Stimulated activated CD4-positive, alpha-beta T cell treated with anti-CD3 and anti-CD28 coated beads, Interleukin-12 subunit alpha, Interleukin-12 subunit beta, amount 100 ng/mL, for 4 hours (primary cell): ENCODE measurements around the gene RNF169.
A peak's percentile ranks its signal among the peaks of the same experiment; 100 is the strongest.

Experiments used
- DNase-seq: peaks from one replicate; pipeline ENCODE4 v3.0.0-alpha.2; 2020

Gene RNF169, protein sequence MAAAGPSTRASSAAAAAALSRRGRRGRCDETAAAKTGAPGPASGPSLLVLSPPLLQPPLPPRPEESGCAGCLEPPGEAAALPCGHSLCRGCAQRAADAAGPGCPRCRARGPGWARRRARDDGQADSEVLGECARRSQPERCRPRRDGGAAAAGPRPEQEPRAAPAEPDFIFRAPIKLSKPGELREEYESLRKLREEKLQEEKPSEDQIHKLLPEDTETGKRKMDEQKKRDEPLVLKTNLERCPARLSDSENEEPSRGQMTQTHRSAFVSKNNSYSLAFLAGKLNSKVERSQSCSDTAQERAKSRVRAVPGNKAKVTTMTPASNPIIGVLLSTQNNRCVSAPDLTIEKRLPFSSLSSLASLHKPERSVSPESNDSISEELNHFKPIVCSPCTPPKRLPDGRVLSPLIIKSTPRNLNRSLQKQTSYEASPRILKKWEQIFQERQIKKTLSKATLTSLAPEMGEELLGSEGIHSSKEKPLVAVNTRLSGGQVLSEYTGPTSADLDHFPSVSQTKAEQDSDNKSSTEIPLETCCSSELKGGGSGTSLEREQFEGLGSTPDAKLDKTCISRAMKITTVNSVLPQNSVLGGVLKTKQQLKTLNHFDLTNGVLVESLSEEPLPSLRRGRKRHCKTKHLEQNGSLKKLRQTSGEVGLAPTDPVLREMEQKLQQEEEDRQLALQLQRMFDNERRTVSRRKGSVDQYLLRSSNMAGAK

DNA sequence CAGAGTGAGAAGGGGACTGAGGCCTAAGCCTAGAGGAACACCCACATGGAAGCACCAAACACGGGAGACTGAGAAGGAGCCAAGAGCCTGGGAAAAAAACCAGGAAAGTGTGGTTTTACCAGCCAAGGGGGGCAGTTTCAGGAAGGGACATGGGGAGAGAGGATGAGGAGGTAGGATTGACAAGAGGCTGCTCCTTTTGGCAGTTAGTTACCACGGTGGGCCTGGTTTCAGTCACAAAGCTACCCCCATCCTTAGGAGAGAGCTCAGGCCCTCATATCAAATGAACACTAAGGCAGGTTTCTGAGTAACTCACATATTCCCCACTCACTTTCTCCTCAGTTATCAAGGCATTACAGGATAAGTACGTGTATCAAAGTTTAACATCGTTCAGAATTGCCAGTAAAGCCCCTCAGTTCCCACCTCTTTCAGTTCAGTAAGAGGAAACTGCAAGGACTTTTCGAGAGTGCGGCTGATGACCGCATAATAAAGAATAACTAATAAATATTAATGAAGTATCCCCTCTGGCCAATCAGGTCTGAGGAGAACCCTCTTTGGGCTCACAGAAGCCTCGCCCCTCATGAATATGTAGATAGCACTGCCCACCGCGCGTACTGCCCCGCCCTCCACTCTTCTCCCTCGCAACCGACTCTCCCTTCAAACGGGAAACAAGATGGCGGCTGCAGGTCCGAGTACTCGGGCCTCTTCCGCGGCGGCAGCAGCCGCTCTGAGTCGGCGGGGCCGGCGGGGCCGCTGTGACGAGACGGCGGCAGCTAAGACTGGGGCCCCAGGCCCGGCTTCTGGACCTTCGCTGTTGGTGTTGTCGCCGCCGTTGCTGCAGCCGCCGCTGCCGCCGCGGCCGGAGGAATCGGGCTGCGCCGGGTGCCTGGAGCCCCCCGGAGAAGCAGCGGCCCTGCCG is at the start of gene RNF169:
RNF169 (plus strand) TSS at position 639 of the 916 bp plus-strand sequence; CDS start at position 671, 32 bp downstream.
- peak; percentile 81 for DNase-seq

GRCh38 chr11:74699615-74700396 is 48.8 kb upstream of the RNF169 start:
- DNase-seq = no peak

DNA sequence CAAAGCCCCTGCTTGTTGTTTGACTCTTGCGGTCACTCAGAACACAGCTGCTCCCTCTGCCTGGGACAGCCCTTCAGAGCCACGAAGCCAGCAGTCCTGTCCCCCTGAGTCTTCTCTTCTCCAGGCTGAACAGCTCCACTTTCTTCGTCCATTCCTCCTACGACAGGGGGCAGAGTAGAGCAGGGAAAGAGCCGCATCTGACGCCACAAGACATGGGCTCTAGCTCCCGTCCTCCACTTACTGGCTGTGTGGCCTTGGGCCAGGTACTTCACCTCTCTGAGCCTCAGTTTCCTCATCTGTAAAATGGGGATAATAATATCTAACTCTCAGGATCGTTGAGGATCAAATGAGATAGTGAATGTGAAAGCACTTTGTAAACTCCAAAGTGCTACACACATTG is 47.3 kb upstream of the RNF169 start:
- DNase-seq = no peak

DNA sequence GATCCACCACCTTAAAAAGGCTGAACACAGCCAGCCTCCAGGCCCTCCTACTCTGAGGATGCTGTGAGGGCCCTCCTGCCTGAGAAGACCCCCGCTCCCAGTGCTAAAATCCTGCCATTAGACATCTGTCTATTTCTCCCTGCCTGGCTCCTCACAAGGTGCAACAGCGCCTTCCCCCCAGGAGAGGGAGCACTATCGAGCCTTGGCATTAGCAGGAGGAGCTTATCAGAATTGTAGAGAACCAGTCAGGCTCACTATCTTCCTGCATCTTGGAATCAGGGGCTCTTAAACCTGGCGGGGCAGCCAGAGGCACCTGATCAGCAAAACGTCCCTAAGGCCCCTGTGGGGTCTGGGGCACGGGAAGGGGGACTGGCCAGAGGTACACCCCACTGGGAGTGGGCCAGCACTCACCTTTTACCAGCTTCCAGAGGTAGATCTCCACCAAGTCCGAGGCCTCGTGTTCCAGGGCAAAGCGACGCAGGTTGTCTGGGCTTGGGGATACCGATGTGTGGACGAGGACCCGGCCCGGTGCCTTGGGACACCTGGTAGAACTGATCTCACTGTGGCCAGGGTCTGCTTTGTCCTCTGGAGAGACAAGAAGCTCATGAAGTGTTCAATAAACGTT is 46.2 kb upstream of the RNF169 start:
- peak; percentile 50 for DNase-seq

GRCh38 chr11:74703211-74703610 is 45.4 kb upstream of the RNF169 start:
- no peak for DNase-seq

DNA sequence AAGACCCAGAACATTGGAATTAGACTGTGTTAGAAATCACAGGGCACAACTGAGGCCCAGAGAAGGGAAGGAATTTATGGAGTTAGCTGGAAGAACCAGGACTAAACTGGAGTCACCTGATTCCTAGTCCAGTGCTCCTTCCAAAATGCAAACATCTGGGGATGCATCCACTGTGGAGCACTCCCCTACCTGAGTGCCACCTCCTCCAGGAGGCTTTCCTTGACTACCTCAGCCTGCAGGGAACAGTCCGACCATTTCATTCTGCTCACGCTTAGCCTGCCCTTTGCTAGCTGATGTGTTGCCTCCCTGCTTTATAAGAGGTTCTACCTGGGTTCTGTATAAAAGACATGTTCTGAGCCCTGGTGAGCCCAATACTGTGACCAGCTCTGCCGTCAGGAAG is 41.5 kb upstream of the RNF169 start:
- no peak for DNase-seq

DNA sequence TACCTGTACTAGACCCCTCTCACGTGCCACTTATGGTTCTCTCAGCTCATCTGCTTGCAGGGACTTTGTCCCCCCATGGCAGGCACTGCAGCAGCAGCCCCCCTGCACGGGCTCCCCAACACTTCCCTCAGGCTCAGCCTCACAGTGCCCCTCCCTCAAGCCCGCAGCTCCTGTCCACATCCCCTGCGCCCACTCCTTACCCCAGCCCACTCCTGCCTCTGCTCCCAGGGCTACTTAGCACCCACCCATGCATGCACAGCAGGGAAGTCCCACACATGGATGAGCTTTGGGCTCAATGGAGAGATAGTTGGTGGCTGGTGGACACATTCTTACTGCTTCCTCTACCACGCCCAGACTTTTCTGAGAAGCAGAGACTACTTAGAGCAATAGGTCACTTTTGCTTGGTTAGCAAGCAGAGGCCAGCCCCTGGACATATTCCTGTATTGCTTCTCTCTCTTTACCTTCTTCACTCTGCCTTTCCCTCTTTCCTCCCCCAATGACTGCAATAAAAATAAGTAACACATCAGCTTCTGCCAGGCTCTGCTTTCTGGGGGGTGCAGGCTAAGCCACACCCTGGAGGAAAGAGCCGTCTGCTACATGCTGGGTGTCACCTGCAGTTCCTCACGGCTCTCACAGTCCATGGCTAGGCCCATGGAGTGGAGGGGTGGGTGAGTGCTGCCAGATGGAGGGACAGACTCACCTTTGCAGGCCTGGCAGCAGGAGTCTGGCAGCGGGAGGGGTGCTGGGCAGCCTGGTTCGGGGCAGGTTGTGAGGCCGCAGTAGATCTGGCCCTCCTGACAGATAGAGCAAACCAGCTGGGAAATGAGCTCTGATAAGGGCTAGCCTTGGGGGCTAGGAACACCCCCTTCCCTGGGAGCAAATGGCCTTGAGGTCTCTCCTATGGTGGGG is 40.8 kb upstream of the RNF169 start:
- DNase-seq = no peak

GRCh38 chr11:74709175-74709574 is 39.5 kb upstream of the RNF169 start:
- no peak for DNase-seq

- DNase-seq = no peak
Observed at GRCh38 chr11:74710281-74710938, 38.2 kb upstream of the RNF169 start.

DNA sequence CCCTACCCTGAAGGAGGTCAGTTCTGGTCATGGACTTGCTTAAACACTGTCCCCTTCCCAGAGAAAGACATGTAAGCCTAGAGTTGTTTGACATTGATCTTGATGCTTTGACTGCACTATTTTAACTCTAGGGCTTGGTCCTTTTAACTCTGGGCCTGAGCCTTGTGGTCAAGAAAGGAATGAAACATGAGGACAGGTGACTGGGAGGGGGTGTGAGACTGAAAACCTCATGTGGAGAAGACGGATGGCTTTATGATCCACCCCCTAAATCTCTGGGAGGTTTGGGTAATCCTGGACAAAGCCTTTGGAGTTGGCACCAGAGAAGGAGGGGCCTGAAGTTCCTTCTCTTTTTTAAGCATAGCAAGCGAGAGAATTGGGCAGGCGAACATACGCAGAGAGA is 35.0 kb upstream of the RNF169 start:
- DNase-seq = no peak

DNA sequence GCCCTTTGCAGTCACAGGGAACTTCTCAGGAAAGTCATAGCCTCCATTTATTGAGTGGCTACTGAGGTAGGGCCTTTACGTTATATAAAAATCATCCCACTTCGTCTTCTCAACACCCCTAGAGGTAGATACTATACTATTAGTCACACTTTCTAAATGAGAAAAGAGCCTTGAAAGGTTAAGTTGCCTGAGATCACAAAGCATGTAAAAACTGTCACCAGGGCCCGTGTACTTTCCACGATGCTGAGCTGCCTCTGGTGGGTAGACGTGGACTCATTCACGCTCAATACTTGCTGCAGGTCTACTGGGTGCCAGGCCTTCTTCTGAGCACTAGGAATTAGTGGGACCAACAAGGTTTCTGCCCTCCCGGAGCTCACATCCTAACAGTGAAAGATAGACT is 33.7 kb upstream of the RNF169 start:
- no peak for DNase-seq

DNA sequence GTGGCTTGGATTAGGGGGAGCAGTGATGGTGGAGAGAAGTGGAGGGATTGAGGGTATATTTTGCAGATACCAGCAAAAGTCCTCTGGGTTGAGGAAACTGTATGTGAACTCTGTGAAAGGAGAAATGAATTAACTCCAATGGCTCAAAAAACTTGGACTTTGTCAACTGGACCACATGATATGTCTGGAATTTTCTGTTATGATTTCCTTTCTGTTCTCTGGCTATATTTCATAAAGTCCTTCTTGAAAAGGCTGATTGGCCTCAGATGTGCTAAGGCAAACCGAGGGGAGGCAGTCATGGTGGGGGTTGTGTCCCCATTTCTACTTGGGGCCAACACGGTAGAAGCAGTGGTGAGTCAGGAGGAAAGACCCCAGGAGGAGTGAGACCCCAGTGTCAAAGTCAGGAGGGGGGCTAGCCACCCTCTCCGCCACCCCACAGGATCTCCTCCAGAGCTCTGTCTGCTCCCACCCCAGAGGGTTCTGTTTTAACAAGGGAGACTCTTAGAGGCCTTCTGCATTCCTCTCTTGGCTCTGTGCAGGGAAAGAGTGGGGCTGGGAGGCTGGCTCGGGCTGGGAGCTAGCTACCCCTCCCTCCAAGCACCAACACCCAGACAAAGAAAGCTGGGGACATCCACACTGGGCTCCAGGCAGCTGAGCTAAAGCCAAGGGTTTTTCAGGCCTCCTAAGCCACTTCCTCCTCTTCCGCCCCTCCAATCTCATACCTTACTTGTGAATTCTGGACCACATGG is 31.3 kb upstream of the RNF169 start:
- no peak for DNase-seq

GRCh38 chr11:74719011-74719410 is 29.6 kb upstream of the RNF169 start:
- no peak for DNase-seq

GRCh38 chr11:74720596-74721478 is 27.8 kb upstream of the RNF169 start:
- DNase-seq = no peak

- no peak for DNase-seq
Observed at GRCh38 chr11:74721479-74721835, 27.2 kb upstream of the RNF169 start.

GRCh38 chr11:74723511-74723910 is 25.1 kb upstream of the RNF169 start:
- no peak for DNase-seq

DNA sequence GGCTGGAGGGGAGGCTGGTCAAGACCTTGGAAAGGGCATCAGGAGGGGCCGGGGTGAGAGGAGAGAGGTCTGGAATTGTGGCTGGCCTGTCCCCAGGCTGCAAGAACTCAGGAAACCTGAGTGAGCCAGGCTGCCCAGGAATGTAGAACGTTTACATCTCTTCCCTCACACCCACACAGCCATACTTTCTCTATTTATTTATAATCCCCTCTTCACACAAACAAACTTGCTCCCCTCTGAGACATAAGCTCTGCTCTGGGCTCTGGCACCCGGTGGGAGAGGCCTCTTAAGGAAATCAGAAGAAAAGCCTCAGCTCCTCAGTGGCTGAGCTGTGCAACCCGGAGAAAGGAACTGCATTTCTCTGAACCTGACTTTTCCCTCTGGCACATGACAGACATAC is 22.9 kb upstream of the RNF169 start:
- DNase-seq = no peak

DNA sequence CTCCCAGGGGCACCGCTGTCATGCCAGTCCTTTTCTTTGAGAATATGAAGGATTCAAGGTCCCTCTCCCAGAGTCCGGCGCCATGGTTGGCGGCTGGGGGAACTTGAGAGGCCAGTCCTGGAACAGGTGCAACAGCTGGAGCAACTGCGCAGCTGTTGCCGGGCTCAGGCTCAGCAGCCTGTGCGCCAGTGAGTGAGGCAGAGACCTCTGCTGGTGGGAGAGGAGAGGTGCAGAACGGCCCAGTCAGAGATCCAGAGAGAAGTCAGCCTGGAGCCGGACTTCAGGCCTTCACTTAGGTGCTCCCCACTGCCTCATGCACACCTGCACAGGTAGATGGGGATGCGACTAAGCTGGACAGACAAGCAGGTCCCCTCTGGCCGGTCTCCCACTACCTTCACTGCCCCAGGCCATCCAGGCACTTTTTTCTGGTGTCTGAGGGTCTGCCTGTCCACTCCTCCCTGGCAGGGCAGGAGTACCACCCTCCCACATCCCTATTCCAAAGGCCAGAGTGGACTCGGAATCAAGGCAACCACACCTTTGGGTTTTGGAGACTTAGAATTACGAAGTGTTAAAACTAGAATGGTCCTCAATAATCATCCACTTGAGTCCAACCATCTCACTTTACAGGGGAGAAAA is 22.0 kb upstream of the RNF169 start:
- DNase-seq = peak; percentile 50
